NCI-H128 (cell line): ENCODE results near the gene OR4Q2.
"Not testable (repeated sequence)": the region's sequence is repeated elsewhere in the genome, so short reads cannot be mapped to it uniquely, and the experiment has no call there.

ENCODE experiments used
- DNase-seq: peaks from one replicate; lab custom pipeline; 2025; ENCODE audit not compliant: unreplicated experiment; lab: John Stamatoyannopoulos, UW

The OR4Q2 gene

GRCh38 chr14:20001863-20002262 is at the start of gene OR4Q2:
TSS of gene OR4Q2 (plus strand) at chr14:20002163.
- no peak for DNase-seq

- not testable (repeated sequence) for DNase-seq
Measured at GRCh38 chr14:19969735-19970134, 32.2 kb upstream of the OR4Q2 start.

GRCh38 chr14:19974844-19975243 is 27.1 kb upstream of the OR4Q2 start:
- DNase-seq = no peak

- no peak for DNase-seq
Measured at GRCh38 chr14:19975291-19975690, 26.7 kb upstream of the OR4Q2 start, which contains the start of gene OR4K15. TSS of gene OR4K15 (plus strand) at chr14:19975591. CDS start at chr14:19975591, 0 bp downstream.

GRCh38 chr14:19993438-19993837 is 8.5 kb upstream of the OR4Q2 start:
- no peak for DNase-seq

- no peak for DNase-seq
Measured at GRCh38 chr14:20002319-20002718, 356 bp downstream of the OR4Q2 start.

- DNase-seq = no peak
Measured at GRCh38 chr14:20008156-20008555, 6.2 kb downstream of the OR4Q2 start.

- DNase-seq = no peak
Measured at GRCh38 chr14:20019257-20019865, 17.4 kb downstream of the OR4Q2 start, which contains the start of gene OR4K14. TSS of gene OR4K14 (minus strand) at chr14:20019307. CDS start at chr14:20015193, 4,114 bp downstream.

GRCh38 chr14:20031058-20031457 is 29.1 kb downstream of the OR4Q2 start:
- DNase-seq = no peak

- DNase-seq = no peak
Measured at GRCh38 chr14:20035449-20035848, 33.5 kb downstream of the OR4Q2 start.

- DNase-seq = no peak
Measured at GRCh38 chr14:20035938-20036337, 34.0 kb downstream of the OR4Q2 start, which contains the start of gene OR4K13. TSS of gene OR4K13 (minus strand) at chr14:20036038. CDS start at chr14:20034758, 1,280 bp downstream.

GRCh38 chr14:20044243-20044642 is 42.3 kb downstream of the OR4Q2 start:
- no peak for DNase-seq

- no peak for DNase-seq
Measured at GRCh38 chr14:20048202-20048601, 46.2 kb downstream of the OR4Q2 start.
